HEK293T (cell line): ENCODE measurements around the gene UBXN6.
A peak's percentile ranks its signal among the peaks of the same experiment; 100 is the strongest.

Experiments used
- CTCF ChIA-PET: fragments of 350-600 bp; formaldehyde crosslinking; extraction: SDS; loops from one replicate; lab custom pipeline; 2021; ENCODE audit warnings: antibody characterized with exemption, inconsistent platforms; lab: Yijun Ruan, JAX
- POLR2A ChIA-PET: fragments of 350-600 bp; formaldehyde crosslinking; extraction: SDS; loops from one replicate; lab custom pipeline; 2020; ENCODE audit warnings: antibody characterized with exemption, inconsistent platforms; lab: Yijun Ruan, JAX
- DNase-seq: peaks from one replicate; pipeline ENCODE4 v3.0.0; 2012; ENCODE audit warnings: mixed read lengths; ENCODE audit errors: extremely low spot score
- ARNT ChIP-seq: fragments of 450-650 bp; IDR thresholded peaks from 2 replicates; pipeline ENCODE4 v1.6.1; 2017; ENCODE audit warnings: mild to moderate bottlenecking
- CTBP1 ChIP-seq: fragments of 450-650 bp; IDR thresholded peaks from 2 replicates; pipeline ENCODE4 v1.6.1; 2016; ENCODE audit warnings: borderline replicate concordance
- FOXM1 ChIP-seq: fragments of 450-650 bp; IDR thresholded peaks from 2 replicates; pipeline ENCODE4 v1.6.1; 2017; ENCODE audit warnings: mild to moderate bottlenecking, borderline replicate concordance
- HDGF ChIP-seq: fragments of 450-650 bp; IDR thresholded peaks from 2 replicates; pipeline ENCODE4 v1.6.1; 2017; ENCODE audit warnings: antibody characterized with exemption, borderline replicate concordance
- L3MBTL2 ChIP-seq: fragments of 450-650 bp; conservative IDR thresholded peaks from 2 replicates; pipeline ENCODE4 v1.6.1; 2016; ENCODE audit warnings: mild to moderate bottlenecking
- LEF1 ChIP-seq: fragments of 450-650 bp; IDR thresholded peaks from 2 replicates; pipeline ENCODE4 v1.6.1; 2017; ENCODE audit warnings: mild to moderate bottlenecking, borderline replicate concordance
- NFRKB ChIP-seq: fragments of 450-650 bp; IDR thresholded peaks from 2 replicates; pipeline ENCODE4 v1.6.1; 2016; ENCODE audit warnings: mild to moderate bottlenecking, moderate library complexity
- SP1 ChIP-seq: fragments of 450-650 bp; IDR thresholded peaks from 2 replicates; pipeline ENCODE4 v1.6.1; 2017
- SUZ12 ChIP-seq: fragments of 450-650 bp; IDR thresholded peaks from 2 replicates; pipeline ENCODE4 v1.6.1; 2016; ENCODE audit warnings: mild to moderate bottlenecking
- TARDBP ChIP-seq: fragments of 450-650 bp; IDR thresholded peaks from 2 replicates; pipeline ENCODE4 v1.6.1; 2016
- ZNF384 ChIP-seq: fragments of 450-650 bp; IDR thresholded peaks from 2 replicates; pipeline ENCODE4 v1.6.1; 2016
- TF ChIP-seq, protein P1 (sequence below): fragments of 450-650 bp; IDR thresholded peaks from 2 replicates; pipeline ENCODE4 v1.6.1; 2016

Gene UBXN6

DNA sequence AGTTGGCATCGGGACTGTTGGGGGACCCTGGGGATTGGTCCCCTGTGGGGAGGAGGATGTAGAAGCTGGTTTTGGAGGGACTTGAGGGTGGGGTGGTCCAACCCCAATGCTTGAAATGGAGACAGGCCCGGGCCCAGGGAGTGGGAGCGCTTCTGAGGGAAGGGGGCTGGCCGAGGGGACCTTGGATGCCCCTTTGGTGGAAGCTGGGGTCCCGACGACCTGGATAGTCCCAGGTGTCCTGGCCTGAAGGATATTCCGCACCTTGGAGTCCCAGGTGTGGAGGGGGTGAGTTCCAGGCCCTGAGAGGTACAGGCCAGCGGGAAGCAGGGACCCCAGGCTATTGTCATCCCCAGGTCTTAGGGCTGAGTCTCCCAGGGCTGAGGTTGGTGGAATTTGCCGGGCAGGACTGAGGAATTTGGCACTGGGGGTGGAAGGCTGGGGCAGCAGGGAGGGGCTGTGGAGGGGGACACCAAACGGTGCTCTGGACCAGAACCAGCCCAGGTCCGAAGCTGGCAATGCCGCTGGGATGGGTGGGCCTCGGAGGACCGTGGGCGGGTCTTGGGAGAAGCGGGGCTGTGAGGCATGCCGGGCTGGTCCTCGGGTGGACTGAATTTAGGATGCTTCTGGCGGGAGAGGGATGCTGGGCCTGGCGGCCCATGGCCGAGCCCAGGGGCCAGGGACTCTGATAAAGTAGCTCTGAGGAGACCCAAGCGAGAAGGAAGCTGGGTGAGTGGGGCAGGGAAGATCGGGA, 16.3 kb upstream of the UBXN6 start:
- DNase-seq: no peak
- no peak for TF ChIP-seq ARNT
- no peak for TF ChIP-seq FOXM1
- ChIA-PET POLR2A (interaction anchor here (0.9 to 2.0 kb wide), 7 partner anchors 12 to 131 kb away, joined by 3 to 6 read pairs (median 3); partner anchors contain the start of genes CHAF1A and MPND), CTCF (no interaction called here)

DNA sequence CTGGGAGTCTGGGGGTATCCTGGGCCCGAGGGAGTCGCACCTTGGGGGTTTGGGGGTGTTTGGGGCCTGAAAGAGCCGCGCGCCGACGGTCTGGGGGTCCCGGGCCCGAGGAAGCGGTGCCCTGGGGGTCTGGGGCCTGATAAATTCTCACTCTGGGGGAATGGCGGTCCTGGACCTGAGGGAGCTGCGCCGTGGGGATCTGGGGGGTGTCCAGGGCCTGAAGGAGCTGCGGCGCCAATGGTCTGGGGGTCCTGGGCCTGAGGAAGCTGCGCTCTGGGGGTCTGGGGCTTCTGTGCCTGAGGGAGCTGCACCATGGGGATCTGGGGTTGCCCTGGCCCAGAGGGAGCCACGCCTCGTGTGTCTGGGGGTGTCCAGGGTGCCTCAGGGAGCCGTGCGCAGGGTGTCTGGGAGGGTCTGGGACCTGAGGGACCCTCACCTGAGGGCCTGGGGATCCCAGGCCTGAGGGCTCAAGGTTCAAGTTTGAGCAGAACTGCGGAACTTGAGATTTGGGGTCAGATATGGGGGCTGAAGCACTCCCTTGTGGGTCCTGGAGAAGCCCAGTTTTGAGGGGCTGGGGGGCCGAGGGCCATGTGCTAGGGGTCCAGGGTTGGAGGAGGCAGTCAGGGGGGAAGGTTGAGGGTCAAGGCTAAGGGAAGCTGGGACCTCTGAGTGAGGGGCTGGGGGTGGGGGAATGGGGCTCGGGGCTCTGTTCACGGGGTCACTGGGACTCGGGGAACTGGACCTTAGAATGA, 15.6 kb upstream of the UBXN6 start:
- ChIA-PET POLR2A (interaction anchor here (2.0 kb wide), 1 partner anchor 71 kb away, joined by 6 read pairs; the partner anchor contains the start of gene CHAF1A), CTCF (no interaction called here)
- DNase-seq: no peak
- no peak for TF ChIP-seq CTBP1
- TF ChIP-seq, protein P1, sequence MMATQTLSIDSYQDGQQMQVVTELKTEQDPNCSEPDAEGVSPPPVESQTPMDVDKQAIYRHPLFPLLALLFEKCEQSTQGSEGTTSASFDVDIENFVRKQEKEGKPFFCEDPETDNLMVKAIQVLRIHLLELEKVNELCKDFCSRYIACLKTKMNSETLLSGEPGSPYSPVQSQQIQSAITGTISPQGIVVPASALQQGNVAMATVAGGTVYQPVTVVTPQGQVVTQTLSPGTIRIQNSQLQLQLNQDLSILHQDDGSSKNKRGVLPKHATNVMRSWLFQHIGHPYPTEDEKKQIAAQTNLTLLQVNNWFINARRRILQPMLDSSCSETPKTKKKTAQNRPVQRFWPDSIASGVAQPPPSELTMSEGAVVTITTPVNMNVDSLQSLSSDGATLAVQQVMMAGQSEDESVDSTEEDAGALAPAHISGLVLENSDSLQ: no peak
- TF ChIP-seq LEF1: no peak
- no peak for TF ChIP-seq L3MBTL2
- no peak for TF ChIP-seq SUZ12
- TF ChIP-seq ARNT: no peak
- TF ChIP-seq FOXM1: no peak
- no peak for TF ChIP-seq NFRKB

DNA sequence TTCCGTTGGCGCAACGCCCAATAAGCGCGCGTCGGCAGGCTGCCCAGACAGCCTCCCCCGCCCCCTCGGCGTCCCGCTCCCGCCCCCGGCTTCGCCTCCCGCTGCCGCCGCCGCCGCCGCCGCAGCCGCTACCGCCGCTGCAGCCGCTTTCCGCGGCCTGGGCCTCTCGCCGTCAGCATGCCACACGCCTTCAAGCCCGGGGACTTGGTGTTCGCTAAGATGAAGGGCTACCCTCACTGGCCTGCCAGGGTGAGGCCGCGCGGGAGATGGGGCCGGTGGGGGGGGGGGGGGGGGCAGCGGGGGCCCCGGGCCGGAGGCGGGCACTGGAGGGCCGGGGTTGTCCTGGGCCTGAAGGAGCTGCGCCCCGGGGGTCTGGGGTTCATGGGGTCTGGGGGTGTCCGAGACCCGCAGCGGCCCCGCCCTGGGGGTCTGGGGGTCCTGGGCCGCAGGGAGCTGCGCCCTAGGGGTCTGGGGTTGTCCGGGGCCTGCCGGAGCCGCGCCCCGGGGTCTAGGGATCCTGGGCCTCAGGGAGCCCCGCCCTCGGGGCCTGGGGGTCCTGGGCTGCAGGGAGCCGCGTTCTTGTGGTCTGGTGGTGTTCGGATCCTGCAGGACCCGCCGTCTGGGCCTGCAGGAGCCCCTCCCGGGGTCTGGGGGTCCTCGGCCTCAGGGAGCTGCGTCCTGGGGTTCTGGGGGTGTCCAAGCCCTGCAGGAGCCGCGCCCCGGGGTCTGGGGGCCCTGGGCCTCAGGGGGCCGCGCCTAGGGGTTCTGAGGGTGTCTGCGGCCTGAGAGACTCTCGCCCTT, 14.8 kb upstream of the UBXN6 start, which contains the start of gene HDGFL2:
Gene HDGFL2 (plus strand): TSS at position 124 of the 801 bp plus-strand sequence. CDS start 54 bp downstream, at position 178.
- TF ChIP-seq CTBP1: no peak
- no peak for TF ChIP-seq HDGF
- TF ChIP-seq SUZ12: no peak
- TF ChIP-seq, protein P1: no peak
- TF ChIP-seq NFRKB: no peak
- DNase-seq: no peak
- CTCF ChIA-PET: interaction anchor here (1.0 to 1.7 kb wide), 3 partner anchors 52 to 164 kb away, joined by 5 to 6 read pairs (median 5); no protein-coding TSS in a partner anchor
- POLR2A ChIA-PET: interaction anchor here (1.2 to 2.2 kb wide), 4 partner anchors 15 to 53 kb away, joined by 3 to 20 read pairs (median 6); partner anchors contain the start of gene UBXN6

DNA sequence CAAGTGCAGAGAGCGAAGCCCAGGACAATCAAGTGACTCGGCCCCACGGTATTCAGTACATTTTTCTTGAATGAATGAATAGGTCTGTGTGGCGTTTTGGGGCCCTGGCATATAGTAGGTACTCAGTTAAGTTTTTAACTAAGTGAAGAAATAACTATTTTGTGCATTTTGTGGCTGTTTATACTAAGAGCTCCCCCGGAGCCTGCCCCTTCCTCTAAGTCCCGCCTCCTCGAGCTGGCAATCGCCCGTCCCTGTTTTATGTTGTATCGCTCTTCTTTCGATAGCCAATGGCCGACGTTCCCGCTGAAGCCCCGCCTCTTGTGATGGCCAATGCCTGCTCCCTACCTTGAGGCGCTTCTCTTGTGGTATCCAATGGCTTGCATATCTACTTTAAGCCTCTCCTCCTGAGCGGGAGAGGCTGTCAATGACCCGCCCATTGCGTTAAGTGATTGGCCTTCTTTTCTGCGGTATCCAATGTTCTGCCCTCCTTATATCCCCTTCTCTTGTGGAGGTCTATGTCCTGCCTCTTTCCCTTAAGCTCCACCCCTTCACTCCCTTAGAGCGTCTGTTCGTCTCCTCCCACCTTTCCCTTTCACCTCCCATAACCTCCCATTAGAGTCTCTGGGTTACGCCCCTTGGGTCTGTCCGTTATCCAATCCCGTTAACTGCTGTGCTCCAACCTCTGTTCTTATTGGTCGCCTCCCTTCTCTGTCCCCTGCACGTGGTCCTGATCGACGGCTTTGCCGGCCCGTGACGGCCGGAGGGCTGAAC, 14.0 kb upstream of the UBXN6 start:
- ChIA-PET CTCF (interaction anchor here (1.0 to 1.7 kb wide), 4 partner anchors 52 to 165 kb away, joined by 4 to 6 read pairs (median 5); no protein-coding TSS in a partner anchor), POLR2A (interaction anchor here (0.6 to 2.2 kb wide), 17 partner anchors 8 to 709 kb away, joined by 3 to 20 read pairs (median 4); partner anchors contain the start of genes CHAF1A, LRG1, MRPL54 and PLIN5)
- TF ChIP-seq SUZ12: no peak
- TF ChIP-seq, protein P1: peak; percentile 100

DNA sequence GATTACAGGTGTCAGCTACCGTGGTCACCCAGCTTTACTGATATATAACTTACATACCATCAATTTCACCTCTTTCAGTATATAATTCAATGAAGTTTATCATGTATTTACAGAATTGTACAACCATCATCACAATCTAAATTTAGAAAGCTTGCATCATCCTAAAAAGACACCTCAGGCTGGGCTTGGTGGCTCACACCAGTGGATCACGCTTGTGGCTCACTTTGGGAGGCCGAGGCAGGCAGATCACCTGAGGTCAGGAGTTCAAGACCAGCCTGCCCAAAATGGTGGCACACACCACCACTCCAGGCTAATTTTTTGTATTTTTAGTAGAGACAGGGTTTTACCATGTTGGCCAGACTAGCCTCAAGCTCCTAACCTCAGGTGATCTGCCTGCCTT, 10.2 kb upstream of the UBXN6 start:
- POLR2A ChIA-PET: no interaction called here
- CTCF ChIA-PET: no interaction called here
- DNase-seq: no peak
- no peak for TF ChIP-seq TARDBP

More for the DNA sequence above, 14.0 kb upstream of the UBXN6 start:
- DNase-seq: peak; percentile 95

DNA sequence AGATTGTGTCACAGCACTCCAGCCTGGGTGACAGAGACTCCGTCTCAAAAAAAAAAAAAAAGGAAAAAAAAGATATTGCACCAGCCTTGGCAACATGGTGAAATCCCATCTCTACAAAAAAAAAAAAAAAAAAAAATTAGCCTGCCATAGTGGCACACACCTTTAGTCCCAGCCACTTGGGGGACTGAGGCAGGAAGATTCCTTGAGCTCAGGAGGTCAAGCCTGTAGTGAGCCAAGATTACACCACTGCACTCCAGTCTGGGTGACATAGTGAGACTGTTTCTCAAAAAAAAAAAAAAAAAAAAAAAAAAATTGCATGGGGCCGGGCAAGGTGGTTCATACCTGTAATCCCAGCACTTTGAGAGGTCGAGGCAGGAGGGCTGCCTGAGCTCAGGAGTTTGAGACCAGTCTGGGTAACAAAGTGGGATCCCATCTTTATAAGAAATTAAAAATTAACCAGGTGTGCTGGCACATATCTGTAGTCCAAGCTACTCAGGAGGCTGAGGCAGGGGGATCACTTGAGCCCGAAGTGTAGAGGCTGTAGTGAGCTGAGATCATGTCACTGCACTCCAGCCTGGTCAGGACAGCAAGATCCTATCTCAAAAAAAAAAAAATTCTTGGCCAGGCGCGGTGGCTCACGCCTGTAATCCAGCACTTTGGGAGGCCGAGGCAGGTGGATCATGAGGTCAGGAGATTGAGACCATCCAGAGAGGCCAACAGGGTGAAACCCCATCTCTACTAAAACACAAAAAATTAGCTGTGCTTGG, 7.4 kb upstream of the UBXN6 start:
- ChIA-PET CTCF (no interaction called here), POLR2A (no interaction called here)
- TF ChIP-seq SP1: no peak
- TF ChIP-seq TARDBP: no peak
- no peak for TF ChIP-seq L3MBTL2
- 0 out of 2 replicates have a peak, but pooled peaks have one; percentile 23 for TF ChIP-seq ZNF384
- no peak for DNase-seq
